ENCODE data around the gene ITGB1BP1.

DNA sequence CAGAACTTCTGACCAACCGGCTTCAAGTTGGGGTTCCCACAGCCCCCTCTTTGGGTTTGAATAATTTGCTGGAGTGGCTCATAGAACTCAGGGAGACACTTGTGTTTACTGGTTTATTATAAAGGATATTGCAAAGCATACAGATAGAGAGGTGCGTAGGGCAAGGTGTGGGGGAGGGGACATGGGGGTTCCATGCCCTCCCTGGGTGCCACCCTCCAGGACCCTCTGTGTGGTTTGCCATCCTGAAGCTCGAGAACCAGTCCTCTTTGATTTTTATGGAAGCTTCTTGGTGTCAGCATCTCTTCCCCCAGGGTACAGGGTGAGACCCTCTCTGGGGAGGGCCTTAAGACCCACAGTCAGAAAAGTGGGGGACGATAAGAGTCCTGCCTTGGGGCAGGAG is 38.8 kb downstream of the ITGB1BP1 start:
- TF ChIP-seq CTBP1 (IDR thresholded peaks at IDR 0.05; ENCODE audit: borderline replicate concordance) (no peak), SP1 (IDR thresholded peaks at IDR 0.05) (no peak), FOXM1 (IDR thresholded peaks at IDR 0.05; ENCODE audit: borderline replicate concordance) (no peak), ELF4 (IDR thresholded peaks at IDR 0.05) (no peak), SUZ12 (IDR thresholded peaks at IDR 0.05) (no peak), TARDBP (IDR thresholded peaks at IDR 0.05) (no peak)
- TF ChIP-seq, protein P1, sequence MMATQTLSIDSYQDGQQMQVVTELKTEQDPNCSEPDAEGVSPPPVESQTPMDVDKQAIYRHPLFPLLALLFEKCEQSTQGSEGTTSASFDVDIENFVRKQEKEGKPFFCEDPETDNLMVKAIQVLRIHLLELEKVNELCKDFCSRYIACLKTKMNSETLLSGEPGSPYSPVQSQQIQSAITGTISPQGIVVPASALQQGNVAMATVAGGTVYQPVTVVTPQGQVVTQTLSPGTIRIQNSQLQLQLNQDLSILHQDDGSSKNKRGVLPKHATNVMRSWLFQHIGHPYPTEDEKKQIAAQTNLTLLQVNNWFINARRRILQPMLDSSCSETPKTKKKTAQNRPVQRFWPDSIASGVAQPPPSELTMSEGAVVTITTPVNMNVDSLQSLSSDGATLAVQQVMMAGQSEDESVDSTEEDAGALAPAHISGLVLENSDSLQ (IDR thresholded peaks at IDR 0.05) = no peak

Measured in HEK293T (cell line).